Testis (tissue), 2 donors: ENCODE results near the gene TBC1D16.

Experiments used
- CTCF ChIP-seq, 3 experiments: fragments of 450-650 bp in 2 of 3; fragments of 200-600 bp in 1 of 3; sonication (generic) in 1 of 3; IDR thresholded peaks; one replicate each; pipeline ENCODE4 v1.5.1; 2016 to 2019; ENCODE audit warnings: antibody characterized with exemption in 3 of 3, mild to moderate bottlenecking in 2 of 3, moderate library complexity in 1 of 3
- POLR2A ChIP-seq: fragments of 450-650 bp; IDR thresholded peaks from one replicate; pipeline ENCODE4 v1.6.1; 2017; ENCODE audit warnings: antibody characterized with exemption, mild to moderate bottlenecking, moderate library complexity

DNA sequence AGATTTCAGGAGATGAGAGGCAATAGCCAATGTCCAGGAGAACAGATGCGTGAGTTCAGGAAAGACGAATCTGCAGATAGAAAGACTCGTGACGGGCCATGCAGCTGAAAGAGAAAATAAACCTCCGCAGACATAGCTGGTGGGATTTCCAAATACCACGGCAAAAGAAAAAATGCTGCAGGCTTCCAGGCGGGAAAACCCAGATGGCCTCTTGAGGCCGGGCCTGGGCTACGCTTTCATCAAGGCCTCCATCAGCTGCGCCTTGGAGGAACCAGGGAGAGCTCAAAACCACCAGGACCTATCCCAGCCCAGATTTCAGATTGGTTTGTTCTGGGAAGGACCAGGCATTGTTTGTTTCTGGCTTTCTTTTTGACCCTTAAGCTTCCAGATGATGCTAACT, 17.4 kb upstream of the TBC1D16 start:
- no peak for TF ChIP-seq CTCF (IDR thresholded peaks at IDR 0.05)
- no peak for TF ChIP-seq POLR2A
